ENCODE data around the gene SLC35C1. TPM values are rescaled to one million over a fixed set of nuclear protein-coding genes. Genes with fewer than 3 reads are reported as not detected.

SLC35C1 gene
- polyA plus RNA-seq, 1 donor (not counting 4 experiments of a cell fraction or from before 2014, with no cell fraction given): 4.9 TPM

DNA sequence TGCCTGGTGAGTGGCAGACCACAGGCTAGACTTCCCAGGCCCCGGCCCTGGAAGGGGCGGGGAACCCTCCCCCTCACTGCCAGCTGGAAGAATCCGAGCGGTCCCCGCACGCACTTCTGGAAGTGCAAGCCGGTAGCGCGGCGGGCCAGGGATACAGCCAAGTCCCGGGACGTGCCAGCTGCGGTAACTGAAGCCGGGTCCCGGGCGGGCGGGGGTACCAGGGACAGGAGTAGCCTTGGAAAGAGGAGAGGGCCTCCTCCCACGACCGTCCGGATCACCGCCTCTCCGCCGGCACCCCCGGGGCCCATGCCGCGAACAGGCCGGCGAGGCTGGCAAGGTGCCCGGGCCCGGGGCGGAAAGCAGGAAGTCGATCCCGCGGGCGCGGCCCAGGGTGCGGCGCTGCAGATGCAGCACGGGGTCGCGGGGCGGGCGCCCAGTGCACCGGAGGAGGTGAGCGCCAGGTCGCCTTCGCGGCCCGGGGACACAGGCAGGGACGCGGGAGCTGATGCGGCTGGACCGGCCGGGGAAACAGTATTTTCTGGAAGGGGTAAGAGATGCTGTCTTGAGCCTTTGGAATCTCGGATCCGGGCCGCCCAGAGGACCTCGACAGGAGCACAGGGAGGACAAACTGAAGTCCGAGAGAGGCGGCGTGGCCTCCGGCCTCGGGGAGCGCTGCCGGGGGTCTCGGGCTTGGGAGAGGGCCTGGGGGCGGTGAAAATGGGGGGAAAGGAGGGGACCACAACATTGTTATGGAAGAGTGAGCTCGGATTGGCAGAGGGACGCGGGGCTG is 783 bp upstream of the SLC35C1 start:
- dilution Hi-C loops (cut with MboI; ENCODE audit: extremely low pct_ligation_motif_present, low sequenced_read_pairs): no loop called here
- H3K9ac ChIP-seq (ENCODE audit: control insufficient read depth, extremely low read depth, insufficient read depth, low read length): peak overlapping the region; percentile 89
- no peak for FAIRE-seq

DNA sequence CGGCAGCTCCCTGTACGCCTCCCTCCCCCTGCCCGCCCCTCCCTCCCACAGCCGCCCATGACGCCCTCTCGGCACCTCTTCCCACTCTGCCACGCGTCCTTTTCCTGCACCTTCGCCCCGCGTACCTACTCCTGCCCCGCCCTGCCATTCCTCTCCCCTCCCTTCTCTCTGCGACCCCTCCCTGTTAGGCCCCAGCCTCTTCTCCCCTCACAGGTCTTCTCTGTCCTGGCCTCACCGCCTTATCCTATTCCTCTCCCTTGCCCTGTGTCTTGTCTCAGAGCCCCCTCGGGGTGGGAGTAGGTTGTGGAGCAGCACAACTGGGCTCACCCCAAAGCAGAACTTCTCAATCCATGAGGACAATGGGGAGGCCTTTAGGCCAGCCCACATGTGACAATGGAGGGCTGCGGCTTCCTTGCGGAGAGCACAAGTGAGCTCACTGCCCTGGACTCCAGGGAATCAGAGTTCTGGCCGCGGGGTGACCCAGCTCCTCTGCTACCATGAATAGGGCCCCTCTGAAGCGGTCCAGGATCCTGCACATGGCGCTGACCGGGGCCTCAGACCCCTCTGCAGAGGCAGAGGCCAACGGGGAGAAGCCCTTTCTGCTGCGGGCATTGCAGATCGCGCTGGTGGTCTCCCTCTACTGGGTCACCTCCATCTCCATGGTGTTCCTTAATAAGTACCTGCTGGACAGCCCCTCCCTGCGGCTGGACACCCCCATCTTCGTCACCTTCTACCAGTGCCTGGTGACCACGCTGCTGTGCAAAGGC is 539 bp downstream of the SLC35C1 start:
- dilution Hi-C loops (cut with MboI; ENCODE audit: extremely low pct_ligation_motif_present, low sequenced_read_pairs): no loop called here
- DNase-seq (ENCODE audit: low read depth, low spot score) (peak; percentile 9), FAIRE-seq (no peak)
- Histone ChIP-seq H3K79me2 (ENCODE audit: control insufficient read depth, insufficient read depth, low read length) (peaks cover 27% of the 10 kb centered on the region), H3K27ac (ENCODE audit: control insufficient read depth, insufficient read depth, low read length) (peak overlapping the region; percentile 77), H3K4me2 (ENCODE audit: control insufficient read depth, extremely low read depth, insufficient read depth, low read depth, low read length) (peak overlapping the region; percentile 98), H3K27me3 (ENCODE audit: control insufficient read depth, extremely low read depth, insufficient read depth, low read length) (no peaks in the 10 kb centered on the region), H3K36me3 (ENCODE audit: control insufficient read depth in 2 of 2, extremely low read depth in 1 of 2, insufficient read depth in 2 of 2, low read length in 2 of 2) (peaks cover 8 to 13% of the 10 kb centered on the region in 2 experiments), H3K9ac (ENCODE audit: control insufficient read depth, extremely low read depth, insufficient read depth, low read length) (peak overlapping the region; percentile 89), H3K9me3 (ENCODE audit: control insufficient read depth, low read depth, low read length) (no peaks in the 10 kb centered on the region), H2AFZ (ENCODE audit: control insufficient read depth, low read length) (peak overlapping the region; percentile 82), H3K9me1 (ENCODE audit: control insufficient read depth, extremely low read depth, insufficient read depth, low read length) (peaks cover 2% of the 10 kb centered on the region), H3K4me3 (ENCODE audit: control insufficient read depth in 2 of 3, extremely low read depth in 1 of 3, insufficient read depth in 2 of 3, low read depth in 1 of 3, low read length in 3 of 3) (peak overlapping the region; percentile 54 to 95 (median 91)), H4K20me1 (ENCODE audit: control insufficient read depth, extremely low read depth, insufficient read depth, low read length) (peaks cover 4% of the 10 kb centered on the region), H3K4me1 (ENCODE audit: control insufficient read depth, extremely low read depth, insufficient read depth, low read length) (peaks cover 24% of the 10 kb centered on the region)
- TF ChIP-seq CTCF (optimal IDR thresholded peaks at IDR 0.05 in 1 of 3, IDR thresholded peaks at IDR 0.05 in 1 of 3, conservative IDR thresholded peaks at IDR 0.05 in 1 of 3; ENCODE audit: extremely low read depth in 1 of 3, insufficient read depth in 2 of 3, low read length in 3 of 3): no peak
- TF ChIP-seq EZH2 (IDR thresholded peaks at IDR 0.05; ENCODE audit: low read length): no peak

More for the DNA sequence above, 783 bp upstream of the SLC35C1 start:
- H3K4me2 ChIP-seq (ENCODE audit: control insufficient read depth, extremely low read depth, insufficient read depth, low read depth, low read length): peak overlapping the region; percentile 92
- H3K4me1 ChIP-seq (ENCODE audit: control insufficient read depth, extremely low read depth, insufficient read depth, low read length): peaks cover 24% of the 10 kb centered on the region
- H3K36me3 ChIP-seq (ENCODE audit: control insufficient read depth in 2 of 2, extremely low read depth in 1 of 2, insufficient read depth in 2 of 2, low read length in 2 of 2): peaks cover 4 to 13% of the 10 kb centered on the region in 2 experiments
- H3K79me2 ChIP-seq (ENCODE audit: control insufficient read depth, insufficient read depth, low read length): peaks cover 27% of the 10 kb centered on the region
- DNase-seq (ENCODE audit: low read depth, low spot score): no peak
- H3K27ac ChIP-seq (ENCODE audit: control insufficient read depth, insufficient read depth, low read length): peak overlapping the region; percentile 43
- peaks cover 4% of the 10 kb centered on the region for H4K20me1 ChIP-seq (ENCODE audit: control insufficient read depth, extremely low read depth, insufficient read depth, low read length)
- H3K9me3 ChIP-seq (ENCODE audit: control insufficient read depth, low read depth, low read length): no peaks in the 10 kb centered on the region
- peak overlapping the region; percentile 84 for H2AFZ ChIP-seq (ENCODE audit: control insufficient read depth, low read length)
- no peaks in the 10 kb centered on the region for H3K27me3 ChIP-seq (ENCODE audit: control insufficient read depth, extremely low read depth, insufficient read depth, low read length)
- H3K4me3 ChIP-seq (ENCODE audit: control insufficient read depth in 2 of 3, extremely low read depth in 1 of 3, insufficient read depth in 2 of 3, low read depth in 1 of 3, low read length in 3 of 3): peak overlapping the region; percentile 54 to 95 (median 79)
- TF ChIP-seq CTCF (optimal IDR thresholded peaks at IDR 0.05 in 1 of 3, IDR thresholded peaks at IDR 0.05 in 1 of 3, conservative IDR thresholded peaks at IDR 0.05 in 1 of 3; ENCODE audit: extremely low read depth in 1 of 3, insufficient read depth in 2 of 3, low read length in 3 of 3): peak in 1 of 3 experiments; percentile 10
- no peak for TF ChIP-seq EZH2 (IDR thresholded peaks at IDR 0.05; ENCODE audit: low read length)
- peaks cover 2% of the 10 kb centered on the region for H3K9me1 ChIP-seq (ENCODE audit: control insufficient read depth, extremely low read depth, insufficient read depth, low read length)
